Upper lobe of right lung (tissue), 1 donor: Measurements from ENCODE around the gene PACRG. TPM values are rescaled to one million over a fixed set of nuclear protein-coding genes. Genes with fewer than 3 reads are reported as not detected.

Experiments used
- ATAC-seq: fragments of 200-7000 bp; cut with Tn5 transposase; one replicate; pipeline ENCODE4 v1.9.1; 2020; ENCODE audit warnings: mild to moderate bottlenecking, moderate library complexity
- DNase-seq: peaks from one replicate; pipeline ENCODE4 v3.0.0-alpha.2; 2020
- H3K27ac ChIP-seq: fragments of 200-600 bp; one replicate; pipeline ENCODE4 v1.8.0; 2022
- H3K27me3 ChIP-seq: fragments of 200-600 bp; one replicate; pipeline ENCODE4 v1.8.0; 2022; ENCODE audit warnings: mild to moderate bottlenecking
- H3K36me3 ChIP-seq: fragments of 200-600 bp; one replicate; pipeline ENCODE4 v1.8.0; 2022
- H3K4me1 ChIP-seq: fragments of 200-600 bp; one replicate; pipeline ENCODE4 v1.8.0; 2022
- H3K4me3 ChIP-seq: fragments of 200-600 bp; one replicate; pipeline ENCODE4 v1.8.0; 2022; ENCODE audit warnings: mild to moderate bottlenecking
- H3K9me3 ChIP-seq: fragments of 200-600 bp; one replicate; pipeline ENCODE4 v1.8.0; 2022
- intact Hi-C: fragments of 100-400 bp; cut with DNase I; formaldehyde crosslinking; loops from one replicate; pipeline ENCODE4 v1.11.0; 2022
- total RNA-seq: library from RNA; stranded (reverse); fragmentation: NEBNext Ultra II Directional; extraction: Animal tissue kit (Norgen Biotek cat#: 25700); gene quantifications from one replicate; pipeline ENCODE4 v1.2.1, GENCODE V29; 2021
- TF ChIP-seq, protein P1 (sequence below): fragments of 200-600 bp; IDR thresholded peaks from one replicate; pipeline ENCODE4 v1.8.0; 2022; ENCODE audit warnings: antibody characterized with exemption
- donor health status: DM: no; HTN: yes; CAD: no; lungs with severe emphysema.

PACRG gene
- total RNA-seq, 1 donor from 2014 or later = 1.5 TPM

- Histone ChIP-seq H3K36me3 (no peaks in the 10 kb centered on the region), H3K4me3 (no peak overlapping the region), H3K4me1 (no peaks in the 10 kb centered on the region), H3K9me3 (no peaks in the 10 kb centered on the region), H3K27ac (no peak overlapping the region), H3K27me3 (no peaks in the 10 kb centered on the region)
- ATAC-seq (no peak), DNase-seq (no peak)
- intact Hi-C loops = no loop called here
- TF ChIP-seq, protein P1, sequence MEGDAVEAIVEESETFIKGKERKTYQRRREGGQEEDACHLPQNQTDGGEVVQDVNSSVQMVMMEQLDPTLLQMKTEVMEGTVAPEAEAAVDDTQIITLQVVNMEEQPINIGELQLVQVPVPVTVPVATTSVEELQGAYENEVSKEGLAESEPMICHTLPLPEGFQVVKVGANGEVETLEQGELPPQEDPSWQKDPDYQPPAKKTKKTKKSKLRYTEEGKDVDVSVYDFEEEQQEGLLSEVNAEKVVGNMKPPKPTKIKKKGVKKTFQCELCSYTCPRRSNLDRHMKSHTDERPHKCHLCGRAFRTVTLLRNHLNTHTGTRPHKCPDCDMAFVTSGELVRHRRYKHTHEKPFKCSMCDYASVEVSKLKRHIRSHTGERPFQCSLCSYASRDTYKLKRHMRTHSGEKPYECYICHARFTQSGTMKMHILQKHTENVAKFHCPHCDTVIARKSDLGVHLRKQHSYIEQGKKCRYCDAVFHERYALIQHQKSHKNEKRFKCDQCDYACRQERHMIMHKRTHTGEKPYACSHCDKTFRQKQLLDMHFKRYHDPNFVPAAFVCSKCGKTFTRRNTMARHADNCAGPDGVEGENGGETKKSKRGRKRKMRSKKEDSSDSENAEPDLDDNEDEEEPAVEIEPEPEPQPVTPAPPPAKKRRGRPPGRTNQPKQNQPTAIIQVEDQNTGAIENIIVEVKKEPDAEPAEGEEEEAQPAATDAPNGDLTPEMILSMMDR = no peak
Measured at GRCh38 chr6:163030980-163031379, 303.2 kb downstream of the PACRG start.

DNA sequence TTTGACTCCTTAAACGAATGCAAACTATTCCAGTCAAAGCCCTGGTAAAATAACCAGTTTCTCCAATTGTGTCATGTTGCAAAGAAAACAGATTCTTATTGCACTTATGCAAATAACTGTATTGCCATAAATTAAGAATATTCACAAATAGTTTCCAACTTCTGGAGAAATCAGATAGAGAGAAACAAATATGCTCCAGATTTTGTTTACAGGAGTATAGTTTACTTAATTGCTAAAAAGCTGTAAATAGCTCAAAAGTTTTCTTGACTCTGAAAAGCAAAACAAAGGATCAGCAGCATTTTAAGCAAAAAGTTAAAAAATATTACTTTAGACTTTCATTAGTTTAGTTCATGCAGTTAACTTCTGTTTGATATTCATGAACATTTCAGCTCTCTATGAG lies 304.2 kb downstream of the PACRG start:
- intact Hi-C loops = no loop called here
- H3K4me3 ChIP-seq = no peak overlapping the region

GRCh38 chr6:163036160-163036645 lies 308.4 kb downstream of the PACRG start:
- Histone ChIP-seq H3K4me3 (no peak overlapping the region), H3K36me3 (no peaks in the 10 kb centered on the region), H3K9me3 (no peaks in the 10 kb centered on the region), H3K4me1 (no peaks in the 10 kb centered on the region), H3K27me3 (no peaks in the 10 kb centered on the region), H3K27ac (no peak overlapping the region)
- intact Hi-C loops = no loop called here
- ATAC-seq (no peak), DNase-seq (no peak)
- TF ChIP-seq, protein P1 = no peak

More for the DNA sequence above, 304.2 kb downstream of the PACRG start:
- H3K27me3 ChIP-seq = no peaks in the 10 kb centered on the region
- DNase-seq (no peak), ATAC-seq (no peak)
- no peak overlapping the region for H3K27ac ChIP-seq
- TF ChIP-seq, protein P1 = no peak
- no peaks in the 10 kb centered on the region for H3K4me1 ChIP-seq
- H3K9me3 ChIP-seq = no peaks in the 10 kb centered on the region
- H3K36me3 ChIP-seq = no peaks in the 10 kb centered on the region

DNA sequence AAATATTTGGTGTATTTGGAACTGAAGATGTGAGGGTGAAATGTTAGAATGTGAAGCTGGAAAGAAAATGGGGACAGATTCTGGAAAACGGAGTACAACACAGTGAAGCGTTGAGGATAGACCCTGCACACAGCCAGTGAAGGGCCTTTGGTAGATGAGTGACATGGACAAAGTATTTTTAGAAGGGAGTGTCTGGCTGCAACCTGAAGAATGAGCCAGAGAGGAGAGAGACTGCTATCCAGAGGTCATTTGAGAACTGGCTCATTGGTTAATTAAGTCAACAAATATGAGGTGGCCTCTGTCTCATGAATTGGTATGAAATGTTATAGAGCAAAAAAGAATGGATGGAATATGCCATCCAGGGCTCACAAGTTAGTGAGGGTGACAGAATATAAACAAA lies 310.5 kb downstream of the PACRG start:
- Histone ChIP-seq H3K9me3 (no peaks in the 10 kb centered on the region), H3K27ac (no peak overlapping the region), H3K4me1 (no peaks in the 10 kb centered on the region), H3K4me3 (no peak overlapping the region), H3K27me3 (no peaks in the 10 kb centered on the region), H3K36me3 (no peaks in the 10 kb centered on the region)
- TF ChIP-seq, protein P1 = no peak
- intact Hi-C loops = no loop called here
- ATAC-seq (no peak), DNase-seq (no peak)

DNA sequence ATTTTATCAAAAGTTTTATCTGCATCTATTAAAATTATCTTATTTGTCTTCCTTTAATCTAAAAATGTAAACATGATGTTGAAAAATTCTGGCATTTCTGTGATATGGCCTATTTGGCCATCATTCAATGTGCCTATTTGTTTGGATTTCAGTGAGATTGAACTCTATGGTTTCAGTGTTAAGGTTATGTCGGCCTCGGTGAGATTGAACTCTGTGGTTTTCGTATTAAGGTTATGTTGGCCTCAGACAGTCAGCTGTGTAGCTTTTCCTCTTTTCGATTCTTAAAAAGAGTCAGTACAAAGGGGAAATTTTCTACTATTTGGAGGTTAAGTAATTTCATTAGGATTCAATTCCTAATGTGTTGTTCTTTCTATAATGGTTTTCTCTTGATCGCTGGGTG lies 320.6 kb downstream of the PACRG start:
- DNase-seq (no peak), ATAC-seq (no peak)
- Histone ChIP-seq H3K36me3 (no peaks in the 10 kb centered on the region), H3K4me3 (no peak overlapping the region), H3K4me1 (no peaks in the 10 kb centered on the region), H3K9me3 (no peaks in the 10 kb centered on the region), H3K27me3 (no peaks in the 10 kb centered on the region), H3K27ac (no peak overlapping the region)
- intact Hi-C loops = no loop called here
- TF ChIP-seq, protein P1 = no peak
